SK-N-SH treated with all-trans-retinoic acid at 6 μM for 48 hours (cell line): ENCODE data around the gene SPTLC1.
"Not testable (repeated sequence)": the region's sequence is repeated elsewhere in the genome, so short reads cannot be mapped to it uniquely, and the experiment has no call there.

Experiments
- ATAC-seq: fragments of 200-7000 bp; cut with Tn5 transposase; 3 replicates; pipeline ENCODE4 v1.9.1; 2020; ENCODE audit warnings: mild to moderate bottlenecking, moderate library complexity
- ARNTL ChIP-seq: fragments of 450-650 bp; formaldehyde crosslinking; IDR thresholded peaks from 2 replicates; pipeline ENCODE4 v1.5.0; 2020; ENCODE audit warnings: low read depth, mild to moderate bottlenecking, moderate library complexity, borderline replicate concordance
- BACH2 ChIP-seq: fragments of 250-450 bp; sonication (Bioruptor Pico); IDR thresholded peaks from 2 replicates; pipeline ENCODE4 v1.9.0; 2021; ENCODE audit warnings: mild to moderate bottlenecking, borderline replicate concordance
- CSDC2 ChIP-seq: fragments of 250-450 bp; sonication (Bioruptor Pico); IDR thresholded peaks from 2 replicates; pipeline ENCODE4 v1.5.0; 2020; ENCODE audit warnings: mild to moderate bottlenecking, moderate library complexity
- ESRRG ChIP-seq: fragments of 250-450 bp; sonication (Bioruptor Pico); IDR thresholded peaks from 2 replicates; pipeline ENCODE4 v1.6.1; 2021; ENCODE audit warnings: mild to moderate bottlenecking
- ISL1 ChIP-seq: fragments of 250-450 bp; sonication (Bioruptor Pico); IDR thresholded peaks from 2 replicates; pipeline ENCODE4 v2.1.2; 2022; ENCODE audit warnings: mild to moderate bottlenecking, moderate library complexity
- OSR1 ChIP-seq: fragments of 250-450 bp; sonication (Bioruptor Pico); IDR thresholded peaks from 2 replicates; pipeline ENCODE4 v1.8.0; 2022; ENCODE audit warnings: moderate library complexity, mild to moderate bottlenecking, inconsistent platforms
- PATZ1 ChIP-seq: fragments of 250-450 bp; sonication (Bioruptor Pico); IDR thresholded peaks from 2 replicates; pipeline ENCODE4 v1.8.0; 2020; ENCODE audit warnings: mild to moderate bottlenecking, moderate library complexity, borderline replicate concordance
- PPARA ChIP-seq: fragments of 250-450 bp; sonication (Bioruptor Pico); IDR thresholded peaks from 2 replicates; pipeline ENCODE4 v1.5.0; 2020; ENCODE audit warnings: mild to moderate bottlenecking, borderline replicate concordance
- RARB ChIP-seq: fragments of 250-450 bp; sonication (Bioruptor Pico); IDR thresholded peaks from 2 replicates; pipeline ENCODE4 v1.8.0; 2021; ENCODE audit warnings: mild to moderate bottlenecking, moderate library complexity
- TCF4 ChIP-seq: fragments of 250-450 bp; sonication (Bioruptor Pico); IDR thresholded peaks from 2 replicates; pipeline ENCODE4 v1.8.0; 2021; ENCODE audit warnings: mild to moderate bottlenecking, moderate library complexity, borderline replicate concordance
- TOX ChIP-seq: fragments of 250-450 bp; sonication (Bioruptor Pico); IDR thresholded peaks from 2 replicates; pipeline ENCODE4 v1.8.0; 2021; ENCODE audit warnings: mild to moderate bottlenecking, moderate library complexity, borderline replicate concordance
- ZFP3 ChIP-seq: fragments of 250-450 bp; sonication (Bioruptor Pico); IDR thresholded peaks from 2 replicates; pipeline ENCODE4 v1.5.0; 2020; ENCODE audit warnings: mild to moderate bottlenecking, moderate library complexity
- ZFP30 ChIP-seq: fragments of 450-650 bp; formaldehyde crosslinking; IDR thresholded peaks from 2 replicates; pipeline ENCODE4 v1.5.0; 2022; ENCODE audit warnings: mild to moderate bottlenecking, moderate library complexity
- ZNF565 ChIP-seq: fragments of 450-650 bp; formaldehyde crosslinking; conservative IDR thresholded peaks from 2 replicates; pipeline ENCODE4 v1.5.0; 2020; ENCODE audit warnings: low read depth, mild to moderate bottlenecking, moderate library complexity
- ZNF70 ChIP-seq: fragments of 450-650 bp; formaldehyde crosslinking; IDR thresholded peaks from 2 replicates; pipeline ENCODE4 v1.5.0; 2020; ENCODE audit warnings: mild to moderate bottlenecking, moderate library complexity
- ZNF8 ChIP-seq: fragments of 450-650 bp; formaldehyde crosslinking; IDR thresholded peaks from 2 replicates; pipeline ENCODE4 v1.5.0; 2020; ENCODE audit warnings: mild to moderate bottlenecking, moderate library complexity
- TF ChIP-seq, protein P1 (sequence below): fragments of 250-450 bp; sonication (Bioruptor Pico); IDR thresholded peaks from 2 replicates; pipeline ENCODE4 v1.5.1; 2020; ENCODE audit warnings: low read depth, mild to moderate bottlenecking, moderate library complexity
- TF ChIP-seq, protein P2 (sequence below): fragments of 250-450 bp; sonication (Bioruptor Pico); IDR thresholded peaks from 2 replicates; pipeline ENCODE4 v1.8.0; 2021; ENCODE audit warnings: low read depth, mild to moderate bottlenecking, moderate library complexity, borderline replicate concordance
- TF ChIP-seq, protein P3 (sequence below): fragments of 250-450 bp; sonication (Bioruptor Pico); IDR thresholded peaks from 2 replicates; pipeline ENCODE4 v1.5.1; 2021; ENCODE audit warnings: mild to moderate bottlenecking, moderate library complexity

The SPTLC1 gene

DNA sequence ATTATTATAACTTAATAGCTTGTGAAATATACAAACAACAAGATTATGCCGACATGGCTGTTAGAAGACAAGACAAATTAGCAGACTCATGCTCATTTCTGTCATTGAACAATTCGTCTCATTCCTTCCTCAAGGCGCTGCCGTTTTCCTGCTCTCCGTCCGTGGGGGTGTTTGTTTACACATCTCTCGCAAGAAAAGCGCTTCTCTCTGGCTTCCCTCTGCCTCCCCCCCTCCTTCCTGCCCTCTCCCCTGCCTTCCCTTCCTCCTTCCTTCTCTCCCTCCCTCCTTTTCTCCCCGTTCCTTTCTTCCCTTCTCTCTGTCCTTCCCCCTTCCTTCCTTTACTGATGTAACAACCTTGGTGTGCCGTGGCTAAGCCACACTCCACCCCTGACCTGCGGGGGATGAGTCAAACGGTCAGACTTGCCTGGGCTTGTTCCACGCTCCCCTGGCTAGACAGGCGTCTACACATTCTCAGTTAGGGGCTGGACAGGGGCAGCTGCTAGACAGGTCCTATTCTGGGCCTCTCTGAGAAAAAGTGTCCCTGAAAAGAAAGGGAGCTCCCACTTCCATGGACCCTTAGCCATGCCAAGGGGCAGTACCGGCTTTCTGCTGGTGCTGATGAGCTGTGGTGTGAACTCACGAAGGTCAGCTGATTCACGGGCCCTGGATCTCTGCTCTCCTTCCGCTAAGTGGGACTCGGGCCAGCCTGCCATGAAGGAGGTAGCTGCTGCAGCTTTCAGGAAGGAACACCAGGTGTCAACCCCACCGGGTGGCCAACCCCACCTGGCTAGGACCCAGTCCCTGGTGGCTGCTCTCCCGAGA lies 32.0 kb upstream of the SPTLC1 start (continued):
- TF ChIP-seq, protein P1, sequence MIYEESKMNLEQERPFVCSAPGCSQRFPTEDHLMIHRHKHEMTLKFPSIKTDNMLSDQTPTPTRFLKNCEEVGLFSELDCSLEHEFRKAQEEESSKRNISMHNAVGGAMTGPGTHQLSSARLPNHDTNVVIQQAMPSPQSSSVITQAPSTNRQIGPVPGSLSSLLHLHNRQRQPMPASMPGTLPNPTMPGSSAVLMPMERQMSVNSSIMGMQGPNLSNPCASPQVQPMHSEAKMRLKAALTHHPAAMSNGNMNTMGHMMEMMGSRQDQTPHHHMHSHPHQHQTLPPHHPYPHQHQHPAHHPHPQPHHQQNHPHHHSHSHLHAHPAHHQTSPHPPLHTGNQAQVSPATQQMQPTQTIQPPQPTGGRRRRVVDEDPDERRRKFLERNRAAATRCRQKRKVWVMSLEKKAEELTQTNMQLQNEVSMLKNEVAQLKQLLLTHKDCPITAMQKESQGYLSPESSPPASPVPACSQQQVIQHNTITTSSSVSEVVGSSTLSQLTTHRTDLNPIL (CRISPR knock-in tag) = no peak
- TF ChIP-seq ARNTL (CRISPR knock-in tag) (no peak), TCF4 (CRISPR knock-in tag) (no peak)
- TF ChIP-seq, protein P2, sequence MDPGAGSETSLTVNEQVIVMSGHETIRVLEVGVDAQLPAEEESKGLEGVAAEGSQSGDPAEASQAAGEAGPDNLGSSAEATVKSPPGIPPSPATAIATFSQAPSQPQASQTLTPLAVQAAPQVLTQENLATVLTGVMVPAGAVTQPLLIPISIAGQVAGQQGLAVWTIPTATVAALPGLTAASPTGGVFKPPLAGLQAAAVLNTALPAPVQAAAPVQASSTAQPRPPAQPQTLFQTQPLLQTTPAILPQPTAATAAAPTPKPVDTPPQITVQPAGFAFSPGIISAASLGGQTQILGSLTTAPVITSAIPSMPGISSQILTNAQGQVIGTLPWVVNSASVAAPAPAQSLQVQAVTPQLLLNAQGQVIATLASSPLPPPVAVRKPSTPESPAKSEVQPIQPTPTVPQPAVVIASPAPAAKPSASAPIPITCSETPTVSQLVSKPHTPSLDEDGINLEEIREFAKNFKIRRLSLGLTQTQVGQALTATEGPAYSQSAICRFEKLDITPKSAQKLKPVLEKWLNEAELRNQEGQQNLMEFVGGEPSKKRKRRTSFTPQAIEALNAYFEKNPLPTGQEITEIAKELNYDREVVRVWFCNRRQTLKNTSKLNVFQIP (CRISPR knock-in tag) = no peak

GRCh38 chr9:92146610-92147009 lies 31.4 kb upstream of the SPTLC1 start:
- peak; percentile 34; the same call in 2 of the 3 replicates for ATAC-seq

DNA sequence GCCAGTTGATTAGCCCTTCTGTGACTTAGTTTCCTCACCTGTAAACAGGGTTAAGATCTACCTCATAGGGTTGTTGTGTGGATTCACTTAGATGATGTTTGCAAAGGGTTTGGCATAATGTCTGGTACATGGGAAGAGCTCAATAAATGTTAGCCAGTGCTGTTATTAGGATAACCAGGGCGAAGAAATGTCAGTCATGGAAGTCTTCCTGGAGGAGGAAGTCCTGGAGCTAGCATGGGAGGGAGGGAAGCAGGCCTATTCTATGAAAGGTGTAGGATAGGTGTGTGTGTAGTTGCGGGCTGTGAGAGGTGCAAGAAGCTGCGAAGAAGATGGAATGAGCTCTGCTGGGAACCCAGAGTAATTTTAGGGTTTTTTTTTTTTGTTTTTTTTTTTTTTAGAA lies 30.6 kb upstream of the SPTLC1 start:
- ATAC-seq = not testable (repeated sequence)

More at GRCh38 chr9:92146610-92147009, 31.4 kb upstream of the SPTLC1 start:
- TF ChIP-seq CSDC2 (CRISPR knock-in tag) (no peak), RARB (CRISPR knock-in tag) (no peak), PATZ1 (no peak), ZFP3 (CRISPR knock-in tag) (no peak), TCF4 (CRISPR knock-in tag) (no peak), ZNF8 (no peak), ARNTL (CRISPR knock-in tag) (no peak), BACH2 (CRISPR knock-in tag) (no peak), ISL1 (CRISPR knock-in tag) (no peak), ZNF565 (CRISPR knock-in tag) (no peak), OSR1 (CRISPR knock-in tag) (no peak), ESRRG (no peak), ZFP30 (CRISPR knock-in tag) (no peak)
- TF ChIP-seq, protein P2 (CRISPR knock-in tag) = no peak
- TF ChIP-seq, protein P3, sequence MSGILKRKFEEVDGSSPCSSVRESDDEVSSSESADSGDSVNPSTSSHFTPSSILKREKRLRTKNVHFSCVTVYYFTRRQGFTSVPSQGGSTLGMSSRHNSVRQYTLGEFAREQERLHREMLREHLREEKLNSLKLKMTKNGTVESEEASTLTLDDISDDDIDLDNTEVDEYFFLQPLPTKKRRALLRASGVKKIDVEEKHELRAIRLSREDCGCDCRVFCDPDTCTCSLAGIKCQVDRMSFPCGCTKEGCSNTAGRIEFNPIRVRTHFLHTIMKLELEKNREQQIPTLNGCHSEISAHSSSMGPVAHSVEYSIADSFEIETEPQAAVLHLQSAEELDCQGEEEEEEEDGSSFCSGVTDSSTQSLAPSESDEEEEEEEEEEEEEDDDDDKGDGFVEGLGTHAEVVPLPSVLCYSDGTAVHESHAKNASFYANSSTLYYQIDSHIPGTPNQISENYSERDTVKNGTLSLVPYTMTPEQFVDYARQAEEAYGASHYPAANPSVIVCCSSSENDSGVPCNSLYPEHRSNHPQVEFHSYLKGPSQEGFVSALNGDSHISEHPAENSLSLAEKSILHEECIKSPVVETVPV (CRISPR knock-in tag) = no peak

- no peak for ATAC-seq
- no peak for TF ChIP-seq TOX
- TF ChIP-seq ZFP3 (CRISPR knock-in tag) = no peak
- no peak for TF ChIP-seq PPARA
- no peak for TF ChIP-seq ZNF70 (CRISPR knock-in tag)
- no peak for TF ChIP-seq PATZ1
- TF ChIP-seq OSR1 (CRISPR knock-in tag) = no peak
- TF ChIP-seq, protein P1 (CRISPR knock-in tag) = no peak
- TF ChIP-seq, all 23 proteins: peak for 0
Measured at GRCh38 chr9:92142329-92142728, 27.1 kb upstream of the SPTLC1 start.
